ENCODE results near the gene ATP5F1C. TPM values are rescaled to one million over a fixed set of nuclear protein-coding genes. Genes with fewer than 3 reads are reported as not detected.

The ATP5F1C gene
- total RNA-seq, 1 experiment from 2014 or later, result 167 TPM

GRCh38 chr10:7817576-7817975, 29.6 kb downstream of the ATP5F1C start:
- Histone ChIP-seq H3K9me2 (replicated peaks; ENCODE audit: low read length) (no peaks in the 10 kb centered on the region), H3K36me3 (ENCODE audit: low read depth, low read length) (no peaks in the 10 kb centered on the region), H4K20me1 (ENCODE audit: low read length) (no peaks in the 10 kb centered on the region), H3F3A (ENCODE audit: low read length, unreplicated experiment) (no peaks in the 10 kb centered on the region), H3K9ac (ENCODE audit: low read length) (peak overlapping the region; percentile 61), H3K27me3 (ENCODE audit: low read length) (no peaks in the 10 kb centered on the region), H3K4me1 (ENCODE audit: insufficient read depth, low read length) (peaks cover 8% of the 10 kb centered on the region; the same call in 1 of the 2 replicates), H3K27ac (ENCODE audit: low read length) (no peak overlapping the region), H3K9me3 (ENCODE audit: low read length) (no peaks in the 10 kb centered on the region), H3K4me3 (ENCODE audit: low read length) (peak overlapping the region; percentile 86), H3K4me2 (ENCODE audit: low read length) (peak overlapping the region; percentile 89), H3K79me2 (ENCODE audit: low read length) (peaks cover 22% of the 10 kb centered on the region), H2AFZ (ENCODE audit: low read length) (peak overlapping the region; percentile 95)
- TF ChIP-seq, protein P1, sequence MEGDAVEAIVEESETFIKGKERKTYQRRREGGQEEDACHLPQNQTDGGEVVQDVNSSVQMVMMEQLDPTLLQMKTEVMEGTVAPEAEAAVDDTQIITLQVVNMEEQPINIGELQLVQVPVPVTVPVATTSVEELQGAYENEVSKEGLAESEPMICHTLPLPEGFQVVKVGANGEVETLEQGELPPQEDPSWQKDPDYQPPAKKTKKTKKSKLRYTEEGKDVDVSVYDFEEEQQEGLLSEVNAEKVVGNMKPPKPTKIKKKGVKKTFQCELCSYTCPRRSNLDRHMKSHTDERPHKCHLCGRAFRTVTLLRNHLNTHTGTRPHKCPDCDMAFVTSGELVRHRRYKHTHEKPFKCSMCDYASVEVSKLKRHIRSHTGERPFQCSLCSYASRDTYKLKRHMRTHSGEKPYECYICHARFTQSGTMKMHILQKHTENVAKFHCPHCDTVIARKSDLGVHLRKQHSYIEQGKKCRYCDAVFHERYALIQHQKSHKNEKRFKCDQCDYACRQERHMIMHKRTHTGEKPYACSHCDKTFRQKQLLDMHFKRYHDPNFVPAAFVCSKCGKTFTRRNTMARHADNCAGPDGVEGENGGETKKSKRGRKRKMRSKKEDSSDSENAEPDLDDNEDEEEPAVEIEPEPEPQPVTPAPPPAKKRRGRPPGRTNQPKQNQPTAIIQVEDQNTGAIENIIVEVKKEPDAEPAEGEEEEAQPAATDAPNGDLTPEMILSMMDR (conservative IDR thresholded peaks at IDR 0.05; ENCODE audit: low read depth, low read length), result no peak
- TF ChIP-seq EZH2 (IDR thresholded peaks at IDR 0.05; ENCODE audit: low read length, unreplicated experiment), result no peak
- no peak for TF ChIP-seq EZH2phosphoT487 (IDR thresholded peaks at IDR 0.05; ENCODE audit: borderline replicate concordance, low read length)
- no peak for DNase-seq
- intact Hi-C loops (cut with micrococcal nuclease), result no loop called here
- BruUV-seq (replicated peaks), result no TSS peak
- ChIA-PET CTCF (interaction anchor here (1.4 kb wide), 1 partner anchor 30 kb away, joined by 5 read pairs; the partner anchor contains the start of genes ATP5F1C and KIN), POLR2A (ENCODE audit: unreplicated experiment) (interaction anchor here (0.7 kb wide), 1 partner anchor 585 kb away, joined by 8 read pairs; no protein-coding TSS in a partner anchor)
- no peak for ATAC-seq

- H3K9me3 ChIP-seq (ENCODE audit: low read length), result no peaks in the 10 kb centered on the region
- H2AFZ ChIP-seq (ENCODE audit: low read length), result peak overlapping the region; percentile 95
- H3K79me2 ChIP-seq (ENCODE audit: low read length), result peaks cover 22% of the 10 kb centered on the region
- TF ChIP-seq, protein P1 (conservative IDR thresholded peaks at IDR 0.05; ENCODE audit: low read depth, low read length), result no peak
- TF ChIP-seq EZH2phosphoT487 (IDR thresholded peaks at IDR 0.05; ENCODE audit: borderline replicate concordance, low read length), result no peak
- no peak for TF ChIP-seq EZH2 (IDR thresholded peaks at IDR 0.05; ENCODE audit: low read length, unreplicated experiment)
- H3K36me3 ChIP-seq (ENCODE audit: low read depth, low read length), result no peaks in the 10 kb centered on the region
- intact Hi-C loops (cut with micrococcal nuclease), result loop anchor here (2.0 kb wide), 1 partner anchor 29 kb away; the partner anchor contains the start of gene ATP5F1C
- DNase-seq, result no peak
- H4K20me1 ChIP-seq (ENCODE audit: low read length), result no peaks in the 10 kb centered on the region
- POLR2A ChIA-PET (ENCODE audit: unreplicated experiment), result interaction anchor here (0.7 kb wide), 1 partner anchor 584 kb away, joined by 8 read pairs; no protein-coding TSS in a partner anchor
- H3K9ac ChIP-seq (ENCODE audit: low read length), result peak overlapping the region; percentile 61
- no peaks in the 10 kb centered on the region for H3K27me3 ChIP-seq (ENCODE audit: low read length)
- peaks cover 8% of the 10 kb centered on the region; the same call in 1 of the 2 replicates for H3K4me1 ChIP-seq (ENCODE audit: insufficient read depth, low read length)
- CTCF ChIA-PET, result interaction anchor here (1.4 kb wide), 1 partner anchor 30 kb away, joined by 5 read pairs; the partner anchor contains the start of genes ATP5F1C and KIN
- no peaks in the 10 kb centered on the region for H3K9me2 ChIP-seq (replicated peaks; ENCODE audit: low read length)
- BruUV-seq (replicated peaks), result TSS peak; percentile 88
- no peak overlapping the region for H3K27ac ChIP-seq (ENCODE audit: low read length)
- peak overlapping the region; percentile 86 for H3K4me3 ChIP-seq (ENCODE audit: low read length)
- H3K4me2 ChIP-seq (ENCODE audit: low read length), result peak overlapping the region; percentile 89
- peak; percentile 26 for ATAC-seq
- no peaks in the 10 kb centered on the region for H3F3A ChIP-seq (ENCODE audit: low read length, unreplicated experiment)
These were observed 30.0 kb downstream of the ATP5F1C start for GRCh38 chr10:7817984-7818294.
